ENCODE data around the gene STXBP5L.
"Not testable (repeated sequence)": the region's sequence is repeated elsewhere in the genome, so short reads cannot be mapped to it uniquely, and the experiment has no call there.

- not testable (repeated sequence) for TF ChIP-seq CTCF (IDR thresholded peaks at IDR 0.05); HMGXB4 (CRISPR knock-in tag; IDR thresholded peaks at IDR 0.05); RELA (CRISPR knock-in tag; IDR thresholded peaks at IDR 0.05; ENCODE audit: borderline replicate concordance); E2F4 (CRISPR knock-in tag; IDR thresholded peaks at IDR 0.05; ENCODE audit: borderline replicate concordance, low read depth); ATF3 (CRISPR knock-in tag; conservative IDR thresholded peaks at IDR 0.05); USF2 (CRISPR knock-in tag; IDR thresholded peaks at IDR 0.05); FOXP4 (CRISPR knock-in tag; IDR thresholded peaks at IDR 0.05); ARID4B (CRISPR knock-in tag; IDR thresholded peaks at IDR 0.05; ENCODE audit: borderline replicate concordance); ZNF121 (CRISPR knock-in tag; IDR thresholded peaks at IDR 0.05); MLX (CRISPR knock-in tag; IDR thresholded peaks at IDR 0.05); ATF1 (CRISPR knock-in tag; IDR thresholded peaks at IDR 0.05); TCF7 (CRISPR knock-in tag; IDR thresholded peaks at IDR 0.05; ENCODE audit: low read depth)
Measured at GRCh38 chr3:120901716-120902115, 6.3 kb upstream of the STXBP5L start.

Data from WTC11 (cell line).